GM18909 (cell line): ENCODE measurements around the gene ATP6V1G3.
"Not testable (repeated sequence)": the region's sequence is repeated elsewhere in the genome, so short reads cannot be mapped to it uniquely, and the experiment has no call there.

Source experiments
- ATAC-seq: cut with Tn5 transposase; IDR thresholded peaks from one replicate; pipeline ENCODE4 v1.9.1; 2021; ENCODE audit warnings: mild to moderate bottlenecking; ENCODE audit not compliant: unreplicated experiment, poor library complexity

Gene ATP6V1G3

GRCh38 chr1:198543670-198544260, 3.3 kb upstream of the ATP6V1G3 start:
- peak; percentile 88 for ATAC-seq

- ATAC-seq: no peak
Measured at GRCh38 chr1:198542632-198543031, 2.2 kb upstream of the ATP6V1G3 start.

- ATAC-seq: no peak
Measured at GRCh38 chr1:198541737-198542136, 1.3 kb upstream of the ATP6V1G3 start.

- ATAC-seq: no peak
Measured at GRCh38 chr1:198538579-198539364, 1.7 kb downstream of the ATP6V1G3 start.

GRCh38 chr1:198535631-198536030, 4.8 kb downstream of the ATP6V1G3 start:
- no peak for ATAC-seq

GRCh38 chr1:198534548-198535418, 5.7 kb downstream of the ATP6V1G3 start:
- no peak for ATAC-seq

- no peak for ATAC-seq
Measured at GRCh38 chr1:198531891-198532290, 8.6 kb downstream of the ATP6V1G3 start.

- no peak for ATAC-seq
Measured at GRCh38 chr1:198530953-198531352, 9.5 kb downstream of the ATP6V1G3 start.

- ATAC-seq: no peak
Measured at GRCh38 chr1:198529414-198529813, 11.1 kb downstream of the ATP6V1G3 start.

GRCh38 chr1:198528364-198528763, 12.1 kb downstream of the ATP6V1G3 start:
- ATAC-seq: no peak

- no peak for ATAC-seq
Measured at GRCh38 chr1:198524556-198524955, 15.9 kb downstream of the ATP6V1G3 start.

GRCh38 chr1:198524127-198524526, 16.4 kb downstream of the ATP6V1G3 start:
- ATAC-seq: not testable (repeated sequence)

- no peak for ATAC-seq
Measured at GRCh38 chr1:198523182-198523950, 17.1 kb downstream of the ATP6V1G3 start.

- peak; percentile 96 for ATAC-seq
Measured at GRCh38 chr1:198520524-198521254, 19.8 kb downstream of the ATP6V1G3 start.

- ATAC-seq: no peak
Measured at GRCh38 chr1:198519639-198520501, 20.6 kb downstream of the ATP6V1G3 start.

GRCh38 chr1:198517623-198518199, 22.8 kb downstream of the ATP6V1G3 start:
- no peak for ATAC-seq

GRCh38 chr1:198500096-198500495, 40.4 kb downstream of the ATP6V1G3 start:
- ATAC-seq: no peak

- no peak for ATAC-seq
Measured at GRCh38 chr1:198499588-198499987, 40.9 kb downstream of the ATP6V1G3 start.
